ENCODE measurements around the gene RBM33. TPM values are rescaled to one million over a fixed set of nuclear protein-coding genes. Genes with fewer than 3 reads are reported as not detected.

The RBM33 gene
- total and polyA plus RNA-seq, 9 of the 15 experiments (the other 6 are each of a cell fraction or from before 2014, with no cell fraction given), result 4.4 to 80.7 (median 27.3) TPM

GRCh38 chr7:155644971-155645509, 579 bp downstream of the RBM33 start (continued):
- TF ChIP-seq SIRT6 (IDR thresholded peaks at IDR 0.05; ENCODE audit: low read depth, low read length) (no peak), TFAM (CRISPR knock-in tag; conservative IDR thresholded peaks at IDR 0.05) (no peak), EHMT2 (IDR thresholded peaks at IDR 0.05) (no peak), POLR2AphosphoS5 (IDR thresholded peaks at IDR 0.05; ENCODE audit: control insufficient read depth, insufficient read depth, low read depth, low read length) (peak; percentile 77; the same call in 1 of the 2 replicates), MXI1 (IDR thresholded peaks at IDR 0.05; ENCODE audit: low read depth, low read length) (no peak), TARDBP (IDR thresholded peaks at IDR 0.05) (no peak), CTBP1 (IDR thresholded peaks at IDR 0.05; ENCODE audit: borderline replicate concordance) (no peak), TSC22D4 (tag; IDR thresholded peaks at IDR 0.05) (no peak), IRF2 (CRISPR knock-in tag; IDR thresholded peaks at IDR 0.05) (no peak), MAX (CRISPR knock-in tag; IDR thresholded peaks at IDR 0.05) (no peak), TAF15 (IDR thresholded peaks at IDR 0.05; ENCODE audit: low read depth, low read length) (no peak), TCF7 (IDR thresholded peaks at IDR 0.05; ENCODE audit: borderline replicate concordance) (no peak), CREBBP (IDR thresholded peaks at IDR 0.05; ENCODE audit: low read depth, low read length) (no peak), OTX1 (CRISPR knock-in tag; IDR thresholded peaks at IDR 0.05) (peak; percentile 16; the same call in 1 of the 2 replicates), MCM5 (IDR thresholded peaks at IDR 0.05; ENCODE audit: low read depth) (no peak), CCAR2 (IDR thresholded peaks at IDR 0.05; ENCODE audit: low read depth, low read length) (no peak), ZNF561 (CRISPR knock-in tag; conservative IDR thresholded peaks at IDR 0.05) (no peak), ZNF217 (CRISPR knock-in tag; IDR thresholded peaks at IDR 0.05) (no peak), ETV5 (CRISPR knock-in tag; IDR thresholded peaks at IDR 0.05; ENCODE audit: low read depth) (peak; percentile 19), RFX5 (IDR thresholded peaks at IDR 0.05; ENCODE audit: low read depth, low read length) (no peak), HEY1 (CRISPR knock-in tag; IDR thresholded peaks at IDR 0.05; ENCODE audit: borderline replicate concordance) (no peak), SUPT5H (IDR thresholded peaks at IDR 0.05) (peak; percentile 64; the same call in 1 of the 2 replicates)
- TF ChIP-seq, protein P1, sequence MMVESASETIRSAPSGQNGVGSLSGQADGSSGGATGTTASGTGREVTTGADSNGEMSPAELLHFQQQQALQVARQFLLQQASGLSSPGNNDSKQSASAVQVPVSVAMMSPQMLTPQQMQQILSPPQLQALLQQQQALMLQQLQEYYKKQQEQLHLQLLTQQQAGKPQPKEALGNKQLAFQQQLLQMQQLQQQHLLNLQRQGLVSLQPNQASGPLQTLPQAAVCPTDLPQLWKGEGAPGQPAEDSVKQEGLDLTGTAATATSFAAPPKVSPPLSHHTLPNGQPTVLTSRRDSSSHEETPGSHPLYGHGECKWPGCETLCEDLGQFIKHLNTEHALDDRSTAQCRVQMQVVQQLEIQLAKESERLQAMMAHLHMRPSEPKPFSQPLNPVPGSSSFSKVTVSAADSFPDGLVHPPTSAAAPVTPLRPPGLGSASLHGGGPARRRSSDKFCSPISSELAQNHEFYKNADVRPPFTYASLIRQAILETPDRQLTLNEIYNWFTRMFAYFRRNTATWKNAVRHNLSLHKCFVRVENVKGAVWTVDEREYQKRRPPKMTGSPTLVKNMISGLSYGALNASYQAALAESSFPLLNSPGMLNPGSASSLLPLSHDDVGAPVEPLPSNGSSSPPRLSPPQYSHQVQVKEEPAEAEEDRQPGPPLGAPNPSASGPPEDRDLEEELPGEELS (CRISPR knock-in tag; IDR thresholded peaks at IDR 0.05; ENCODE audit: borderline replicate concordance), result peak; percentile 85; the same call in 1 of the 2 replicates
- TF ChIP-seq, protein P2, sequence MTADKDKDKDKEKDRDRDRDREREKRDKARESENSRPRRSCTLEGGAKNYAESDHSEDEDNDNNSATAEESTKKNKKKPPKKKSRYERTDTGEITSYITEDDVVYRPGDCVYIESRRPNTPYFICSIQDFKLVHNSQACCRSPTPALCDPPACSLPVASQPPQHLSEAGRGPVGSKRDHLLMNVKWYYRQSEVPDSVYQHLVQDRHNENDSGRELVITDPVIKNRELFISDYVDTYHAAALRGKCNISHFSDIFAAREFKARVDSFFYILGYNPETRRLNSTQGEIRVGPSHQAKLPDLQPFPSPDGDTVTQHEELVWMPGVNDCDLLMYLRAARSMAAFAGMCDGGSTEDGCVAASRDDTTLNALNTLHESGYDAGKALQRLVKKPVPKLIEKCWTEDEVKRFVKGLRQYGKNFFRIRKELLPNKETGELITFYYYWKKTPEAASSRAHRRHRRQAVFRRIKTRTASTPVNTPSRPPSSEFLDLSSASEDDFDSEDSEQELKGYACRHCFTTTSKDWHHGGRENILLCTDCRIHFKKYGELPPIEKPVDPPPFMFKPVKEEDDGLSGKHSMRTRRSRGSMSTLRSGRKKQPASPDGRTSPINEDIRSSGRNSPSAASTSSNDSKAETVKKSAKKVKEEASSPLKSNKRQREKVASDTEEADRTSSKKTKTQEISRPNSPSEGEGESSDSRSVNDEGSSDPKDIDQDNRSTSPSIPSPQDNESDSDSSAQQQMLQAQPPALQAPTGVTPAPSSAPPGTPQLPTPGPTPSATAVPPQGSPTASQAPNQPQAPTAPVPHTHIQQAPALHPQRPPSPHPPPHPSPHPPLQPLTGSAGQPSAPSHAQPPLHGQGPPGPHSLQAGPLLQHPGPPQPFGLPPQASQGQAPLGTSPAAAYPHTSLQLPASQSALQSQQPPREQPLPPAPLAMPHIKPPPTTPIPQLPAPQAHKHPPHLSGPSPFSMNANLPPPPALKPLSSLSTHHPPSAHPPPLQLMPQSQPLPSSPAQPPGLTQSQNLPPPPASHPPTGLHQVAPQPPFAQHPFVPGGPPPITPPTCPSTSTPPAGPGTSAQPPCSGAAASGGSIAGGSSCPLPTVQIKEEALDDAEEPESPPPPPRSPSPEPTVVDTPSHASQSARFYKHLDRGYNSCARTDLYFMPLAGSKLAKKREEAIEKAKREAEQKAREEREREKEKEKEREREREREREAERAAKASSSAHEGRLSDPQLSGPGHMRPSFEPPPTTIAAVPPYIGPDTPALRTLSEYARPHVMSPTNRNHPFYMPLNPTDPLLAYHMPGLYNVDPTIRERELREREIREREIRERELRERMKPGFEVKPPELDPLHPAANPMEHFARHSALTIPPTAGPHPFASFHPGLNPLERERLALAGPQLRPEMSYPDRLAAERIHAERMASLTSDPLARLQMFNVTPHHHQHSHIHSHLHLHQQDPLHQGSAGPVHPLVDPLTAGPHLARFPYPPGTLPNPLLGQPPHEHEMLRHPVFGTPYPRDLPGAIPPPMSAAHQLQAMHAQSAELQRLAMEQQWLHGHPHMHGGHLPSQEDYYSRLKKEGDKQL (CRISPR knock-in tag; IDR thresholded peaks at IDR 0.05; ENCODE audit: borderline replicate concordance), result no peak

All from K562 (cell line).